WTC11 (cell line): ENCODE data around the gene CISD3. TPM values are rescaled to one million over a fixed set of nuclear protein-coding genes. Genes with fewer than 3 reads are reported as not detected.

Experiments used
- ATAC-seq: fragments of 200-7000 bp; cut with Tn5 transposase; 2 replicates; pipeline ENCODE4 v1.10.0; 2021; ENCODE audit warnings: mild to moderate bottlenecking, moderate library complexity
- CTCF ChIA-PET: fragments of 300-600 bp; sonication (Branson Sonifier 250); formaldehyde crosslinking; loops from one replicate; lab custom pipeline; 2021; ENCODE audit warnings: antibody characterized with exemption; lab: Charles Lee
- POLR2A ChIA-PET: fragments of 350-600 bp; sonication (Branson Sonifier 250); formaldehyde crosslinking; loops from one replicate; lab custom pipeline; 2021; ENCODE audit warnings: antibody characterized with exemption; lab: Charles Lee
- DNase-seq: peaks from one replicate; pipeline ENCODE4 v3.0.0; 2021; ENCODE audit warnings: low spot score
- H3K27ac Mint-ChIP-seq: 2 replicates; pipeline ENCODE4 v1.8.0; 2021; ENCODE audit warnings: mixed read lengths
- H3K27me3 Mint-ChIP-seq: 2 replicates; pipeline ENCODE4 v1.8.0; 2021; ENCODE audit warnings: low read depth, mild to moderate bottlenecking, moderate library complexity, mixed read lengths
- H3K36me3 Mint-ChIP-seq: 2 replicates; pipeline ENCODE4 v1.8.0; 2021; ENCODE audit warnings: mixed read lengths
- H3K4me1 Mint-ChIP-seq: 2 replicates; pipeline ENCODE4 v1.8.0; 2022; ENCODE audit warnings: mixed read lengths
- H3K4me3 Mint-ChIP-seq: 2 replicates; pipeline ENCODE4 v1.8.0; 2021; ENCODE audit warnings: mild to moderate bottlenecking, moderate library complexity, mixed read lengths
- H3K9me3 Mint-ChIP-seq: 2 replicates; pipeline ENCODE4 v1.8.0; 2021; ENCODE audit warnings: mixed read lengths
- EMX1 ChIP-seq: fragments of 250-450 bp; sonication (Bioruptor Pico); IDR thresholded peaks from 2 replicates; pipeline ENCODE4 v1.8.0; 2021; ENCODE audit warnings: mild to moderate bottlenecking
- GRHL2 ChIP-seq: fragments of 250-450 bp; sonication (Bioruptor Pico); IDR thresholded peaks from 2 replicates; pipeline ENCODE4 v1.8.0; 2022; ENCODE audit warnings: mild to moderate bottlenecking, moderate library complexity; ENCODE audit not compliant: insufficient replicate concordance, severe bottlenecking
- GTF2I ChIP-seq: fragments of 250-450 bp; sonication (Bioruptor Pico); conservative IDR thresholded peaks from 2 replicates; pipeline ENCODE4 v1.4.0; 2021; ENCODE audit warnings: mild to moderate bottlenecking
- OVOL2 ChIP-seq: fragments of 250-450 bp; sonication (Bioruptor Pico); IDR thresholded peaks from 2 replicates; pipeline ENCODE4 v1.9.0; 2021; ENCODE audit warnings: mild to moderate bottlenecking, borderline replicate concordance
- SP1 ChIP-seq: sonication (generic); formaldehyde crosslinking; conservative IDR thresholded peaks from 2 replicates; pipeline ENCODE4 v1.8.1; 2022; ENCODE audit warnings: missing genetic modification reagents
- ZBTB21 ChIP-seq: sonication (generic); formaldehyde crosslinking; IDR thresholded peaks from 2 replicates; pipeline ENCODE4 v1.8.1; 2023; ENCODE audit warnings: mild to moderate bottlenecking, missing genetic modification reagents, borderline replicate concordance
- ZNF121 ChIP-seq: sonication (generic); formaldehyde crosslinking; IDR thresholded peaks from 2 replicates; pipeline ENCODE4 v1.8.0; 2023; ENCODE audit warnings: missing genetic modification reagents
- ZNF138 ChIP-seq: sonication (generic); formaldehyde crosslinking; conservative IDR thresholded peaks from 2 replicates; pipeline ENCODE4 v1.8.1; 2022; ENCODE audit warnings: mild to moderate bottlenecking, moderate library complexity, missing genetic modification reagents
- total RNA-seq: library from RNA; stranded (reverse); gene quantifications from 3 replicates; pipeline ENCODE4 v1.2.3, GENCODE V29; 2021
- TF ChIP-seq, protein P1 (sequence below): fragments of 250-450 bp; sonication (Bioruptor Pico); IDR thresholded peaks from 2 replicates; pipeline ENCODE4 v1.9.0; 2021; ENCODE audit warnings: mild to moderate bottlenecking, borderline replicate concordance
- TF ChIP-seq, protein P2 (sequence below): sonication (generic); formaldehyde crosslinking; IDR thresholded peaks from 2 replicates; pipeline ENCODE4 v1.8.1; 2023; ENCODE audit warnings: mild to moderate bottlenecking, moderate library complexity, missing genetic modification reagents
- TF ChIP-seq, protein P3 (sequence below): sonication (generic); formaldehyde crosslinking; IDR thresholded peaks from 2 replicates; pipeline ENCODE4 v1.8.1; 2022; ENCODE audit warnings: mild to moderate bottlenecking, moderate library complexity, missing genetic modification reagents
- TF ChIP-seq, protein P4 (sequence below): sonication (generic); formaldehyde crosslinking; IDR thresholded peaks from 2 replicates; pipeline ENCODE4 v1.8.0; 2023; ENCODE audit warnings: mild to moderate bottlenecking, missing genetic modification reagents
- TF ChIP-seq, protein P5 (sequence below): fragments of 250-450 bp; sonication (Bioruptor Pico); IDR thresholded peaks from 2 replicates; pipeline ENCODE4 v2.1.2; 2022; ENCODE audit warnings: mild to moderate bottlenecking, moderate library complexity
- TF ChIP-seq, protein P6 (sequence below): sonication (generic); formaldehyde crosslinking; IDR thresholded peaks from 2 replicates; pipeline ENCODE4 v1.8.0; 2022; ENCODE audit warnings: mild to moderate bottlenecking, missing genetic modification reagents
- TF ChIP-seq, protein P7 (sequence below): sonication (generic); formaldehyde crosslinking; IDR thresholded peaks from 2 replicates; pipeline ENCODE4 v1.8.1; 2022; ENCODE audit warnings: missing genetic modification reagents, borderline replicate concordance
- TF ChIP-seq, protein P8 (sequence below): sonication (generic); formaldehyde crosslinking; conservative IDR thresholded peaks from 2 replicates; pipeline ENCODE4 v1.8.1; 2022; ENCODE audit warnings: mild to moderate bottlenecking, missing genetic modification reagents
- TF ChIP-seq, protein P9 (sequence below): sonication (generic); formaldehyde crosslinking; IDR thresholded peaks from 2 replicates; pipeline ENCODE4 v1.8.0; 2023; ENCODE audit warnings: missing genetic modification reagents

The CISD3 gene
- total RNA-seq, 1 experiment from 2014 or later, result 12.1 TPM

DNA sequence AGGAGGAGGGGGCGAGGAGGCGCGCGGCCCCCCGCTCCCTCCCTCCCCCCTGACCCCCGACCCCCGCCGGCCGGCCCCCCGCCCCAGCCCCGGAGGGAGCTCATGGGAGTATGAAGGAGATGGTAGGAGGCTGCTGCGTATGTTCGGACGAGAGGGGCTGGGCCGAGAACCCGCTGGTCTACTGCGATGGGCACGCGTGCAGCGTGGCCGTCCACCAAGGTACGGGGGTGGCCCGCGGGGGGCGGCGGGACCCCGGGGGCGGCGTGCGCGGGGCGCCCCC lies 24.7 kb upstream of the CISD3 start:
- ATAC-seq (no peak), DNase-seq (no peak)
- H3K36me3 Mint-ChIP-seq, result 0 out of 2 replicates have a peak, but pooled peaks cover 3% of the 10 kb centered on the region
- peaks cover 56% of the 10 kb centered on the region for H3K4me1 Mint-ChIP-seq
- POLR2A ChIA-PET, result interaction anchor here (1.1 to 4.2 kb wide), 5 partner anchors 10 to 254 kb away, joined by 3 to 15 read pairs (median 5); no protein-coding TSS in a partner anchor
- H3K9me3 Mint-ChIP-seq, result no peaks in the 10 kb centered on the region
- H3K27ac Mint-ChIP-seq, result no peak overlapping the region
- peaks cover 83% of the 10 kb centered on the region for H3K27me3 Mint-ChIP-seq
- TF ChIP-seq SP1 (CRISPR knock-in tag) (0 out of 2 replicates have a peak, but pooled peaks have one; percentile 3), GTF2I (CRISPR knock-in tag) (no peak)
- peak overlapping the region; percentile 45; the same call in 1 of the 2 replicates for H3K4me3 Mint-ChIP-seq
- CTCF ChIA-PET, result interaction anchor here (0.7 to 4.9 kb wide), 10 partner anchors 14 to 282 kb away, joined by 3 to 28 read pairs (median 6); no protein-coding TSS in a partner anchor

DNA sequence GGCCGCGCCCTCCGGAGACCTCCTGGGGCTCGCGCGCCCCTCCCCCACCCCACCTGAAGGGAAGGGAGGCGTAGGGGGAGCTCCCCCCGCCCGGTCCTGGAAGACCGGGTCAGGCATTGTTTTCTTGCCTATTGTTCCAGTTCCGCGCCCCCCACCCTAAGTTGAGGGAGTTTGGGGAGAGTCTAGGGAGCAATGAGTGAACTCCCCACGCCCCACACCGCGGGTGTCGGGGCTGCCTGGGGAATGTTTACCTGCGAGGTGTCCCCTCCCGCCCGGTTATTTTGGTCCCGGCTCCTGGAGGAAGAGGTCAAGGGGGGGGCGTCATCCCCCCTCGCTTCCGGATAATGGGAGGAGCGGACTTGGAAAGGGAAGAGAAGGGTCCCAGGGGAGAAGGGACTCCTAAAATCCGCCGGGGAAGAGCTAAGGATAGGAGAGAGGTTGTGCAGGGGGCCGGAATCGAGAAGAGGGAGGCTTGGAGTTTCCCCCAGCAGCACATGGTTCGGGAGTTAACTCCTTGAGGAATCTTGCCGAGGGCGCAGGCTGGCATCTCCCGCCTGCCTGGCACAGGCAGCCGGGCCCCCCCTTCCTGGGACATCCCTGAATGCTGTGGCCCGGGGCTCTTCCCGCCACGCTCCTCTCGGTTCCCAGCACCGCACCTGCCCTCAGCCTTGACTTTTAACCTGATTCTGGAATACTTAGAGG lies 24.2 kb upstream of the CISD3 start:
- Mint-ChIP-seq H3K9me3 (no peaks in the 10 kb centered on the region), H3K27ac (peak overlapping the region; percentile 17; the same call in 1 of the 2 replicates), H3K4me3 (peak overlapping the region; percentile 77), H3K27me3 (peaks cover 79% of the 10 kb centered on the region), H3K36me3 (0 out of 2 replicates have a peak, but pooled peaks cover 3% of the 10 kb centered on the region), H3K4me1 (peaks cover 55% of the 10 kb centered on the region)
- POLR2A ChIA-PET, result interaction anchor here (1.3 to 4.2 kb wide), 4 partner anchors 10 to 29 kb away, joined by 3 to 15 read pairs (median 6); no protein-coding TSS in a partner anchor
- peak; percentile 63 for DNase-seq
- peak; percentile 0; the same call in 1 of the 2 replicates for ATAC-seq
- CTCF ChIA-PET, result interaction anchor here (0.6 to 4.9 kb wide), 15 partner anchors 10 to 459 kb away, joined by 3 to 28 read pairs (median 5); no protein-coding TSS in a partner anchor
- TF ChIP-seq, protein P1, sequence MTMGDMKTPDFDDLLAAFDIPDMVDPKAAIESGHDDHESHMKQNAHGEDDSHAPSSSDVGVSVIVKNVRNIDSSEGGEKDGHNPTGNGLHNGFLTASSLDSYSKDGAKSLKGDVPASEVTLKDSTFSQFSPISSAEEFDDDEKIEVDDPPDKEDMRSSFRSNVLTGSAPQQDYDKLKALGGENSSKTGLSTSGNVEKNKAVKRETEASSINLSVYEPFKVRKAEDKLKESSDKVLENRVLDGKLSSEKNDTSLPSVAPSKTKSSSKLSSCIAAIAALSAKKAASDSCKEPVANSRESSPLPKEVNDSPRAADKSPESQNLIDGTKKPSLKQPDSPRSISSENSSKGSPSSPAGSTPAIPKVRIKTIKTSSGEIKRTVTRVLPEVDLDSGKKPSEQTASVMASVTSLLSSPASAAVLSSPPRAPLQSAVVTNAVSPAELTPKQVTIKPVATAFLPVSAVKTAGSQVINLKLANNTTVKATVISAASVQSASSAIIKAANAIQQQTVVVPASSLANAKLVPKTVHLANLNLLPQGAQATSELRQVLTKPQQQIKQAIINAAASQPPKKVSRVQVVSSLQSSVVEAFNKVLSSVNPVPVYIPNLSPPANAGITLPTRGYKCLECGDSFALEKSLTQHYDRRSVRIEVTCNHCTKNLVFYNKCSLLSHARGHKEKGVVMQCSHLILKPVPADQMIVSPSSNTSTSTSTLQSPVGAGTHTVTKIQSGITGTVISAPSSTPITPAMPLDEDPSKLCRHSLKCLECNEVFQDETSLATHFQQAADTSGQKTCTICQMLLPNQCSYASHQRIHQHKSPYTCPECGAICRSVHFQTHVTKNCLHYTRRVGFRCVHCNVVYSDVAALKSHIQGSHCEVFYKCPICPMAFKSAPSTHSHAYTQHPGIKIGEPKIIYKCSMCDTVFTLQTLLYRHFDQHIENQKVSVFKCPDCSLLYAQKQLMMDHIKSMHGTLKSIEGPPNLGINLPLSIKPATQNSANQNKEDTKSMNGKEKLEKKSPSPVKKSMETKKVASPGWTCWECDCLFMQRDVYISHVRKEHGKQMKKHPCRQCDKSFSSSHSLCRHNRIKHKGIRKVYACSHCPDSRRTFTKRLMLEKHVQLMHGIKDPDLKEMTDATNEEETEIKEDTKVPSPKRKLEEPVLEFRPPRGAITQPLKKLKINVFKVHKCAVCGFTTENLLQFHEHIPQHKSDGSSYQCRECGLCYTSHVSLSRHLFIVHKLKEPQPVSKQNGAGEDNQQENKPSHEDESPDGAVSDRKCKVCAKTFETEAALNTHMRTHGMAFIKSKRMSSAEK (CRISPR knock-in tag), result no peak
- no peak for TF ChIP-seq ZNF138
- TF ChIP-seq, protein P2, sequence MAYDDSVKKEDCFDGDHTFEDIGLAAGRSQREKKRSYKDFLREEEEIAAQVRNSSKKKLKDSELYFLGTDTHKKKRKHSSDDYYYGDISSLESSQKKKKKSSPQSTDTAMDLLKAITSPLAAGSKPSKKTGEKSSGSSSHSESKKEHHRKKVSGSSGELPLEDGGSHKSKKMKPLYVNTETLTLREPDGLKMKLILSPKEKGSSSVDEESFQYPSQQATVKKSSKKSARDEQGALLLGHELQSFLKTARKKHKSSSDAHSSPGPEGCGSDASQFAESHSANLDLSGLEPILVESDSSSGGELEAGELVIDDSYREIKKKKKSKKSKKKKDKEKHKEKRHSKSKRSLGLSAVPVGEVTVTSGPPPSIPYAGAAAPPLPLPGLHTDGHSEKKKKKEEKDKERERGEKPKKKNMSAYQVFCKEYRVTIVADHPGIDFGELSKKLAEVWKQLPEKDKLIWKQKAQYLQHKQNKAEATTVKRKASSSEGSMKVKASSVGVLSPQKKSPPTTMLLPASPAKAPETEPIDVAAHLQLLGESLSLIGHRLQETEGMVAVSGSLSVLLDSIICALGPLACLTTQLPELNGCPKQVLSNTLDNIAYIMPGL (CRISPR knock-in tag), result peak; percentile 40; the same call in 1 of the 2 replicates
- TF ChIP-seq, protein P3, sequence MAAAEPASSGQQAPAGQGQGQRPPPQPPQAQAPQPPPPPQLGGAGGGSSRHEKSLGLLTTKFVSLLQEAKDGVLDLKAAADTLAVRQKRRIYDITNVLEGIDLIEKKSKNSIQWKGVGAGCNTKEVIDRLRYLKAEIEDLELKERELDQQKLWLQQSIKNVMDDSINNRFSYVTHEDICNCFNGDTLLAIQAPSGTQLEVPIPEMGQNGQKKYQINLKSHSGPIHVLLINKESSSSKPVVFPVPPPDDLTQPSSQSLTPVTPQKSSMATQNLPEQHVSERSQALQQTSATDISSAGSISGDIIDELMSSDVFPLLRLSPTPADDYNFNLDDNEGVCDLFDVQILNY, result no peak
- no peak for TF ChIP-seq EMX1 (CRISPR knock-in tag)
- TF ChIP-seq, protein P4, sequence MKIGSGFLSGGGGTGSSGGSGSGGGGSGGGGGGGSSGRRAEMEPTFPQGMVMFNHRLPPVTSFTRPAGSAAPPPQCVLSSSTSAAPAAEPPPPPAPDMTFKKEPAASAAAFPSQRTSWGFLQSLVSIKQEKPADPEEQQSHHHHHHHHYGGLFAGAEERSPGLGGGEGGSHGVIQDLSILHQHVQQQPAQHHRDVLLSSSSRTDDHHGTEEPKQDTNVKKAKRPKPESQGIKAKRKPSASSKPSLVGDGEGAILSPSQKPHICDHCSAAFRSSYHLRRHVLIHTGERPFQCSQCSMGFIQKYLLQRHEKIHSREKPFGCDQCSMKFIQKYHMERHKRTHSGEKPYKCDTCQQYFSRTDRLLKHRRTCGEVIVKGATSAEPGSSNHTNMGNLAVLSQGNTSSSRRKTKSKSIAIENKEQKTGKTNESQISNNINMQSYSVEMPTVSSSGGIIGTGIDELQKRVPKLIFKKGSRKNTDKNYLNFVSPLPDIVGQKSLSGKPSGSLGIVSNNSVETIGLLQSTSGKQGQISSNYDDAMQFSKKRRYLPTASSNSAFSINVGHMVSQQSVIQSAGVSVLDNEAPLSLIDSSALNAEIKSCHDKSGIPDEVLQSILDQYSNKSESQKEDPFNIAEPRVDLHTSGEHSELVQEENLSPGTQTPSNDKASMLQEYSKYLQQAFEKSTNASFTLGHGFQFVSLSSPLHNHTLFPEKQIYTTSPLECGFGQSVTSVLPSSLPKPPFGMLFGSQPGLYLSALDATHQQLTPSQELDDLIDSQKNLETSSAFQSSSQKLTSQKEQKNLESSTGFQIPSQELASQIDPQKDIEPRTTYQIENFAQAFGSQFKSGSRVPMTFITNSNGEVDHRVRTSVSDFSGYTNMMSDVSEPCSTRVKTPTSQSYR (CRISPR knock-in tag), result no peak
- TF ChIP-seq, protein P5, sequence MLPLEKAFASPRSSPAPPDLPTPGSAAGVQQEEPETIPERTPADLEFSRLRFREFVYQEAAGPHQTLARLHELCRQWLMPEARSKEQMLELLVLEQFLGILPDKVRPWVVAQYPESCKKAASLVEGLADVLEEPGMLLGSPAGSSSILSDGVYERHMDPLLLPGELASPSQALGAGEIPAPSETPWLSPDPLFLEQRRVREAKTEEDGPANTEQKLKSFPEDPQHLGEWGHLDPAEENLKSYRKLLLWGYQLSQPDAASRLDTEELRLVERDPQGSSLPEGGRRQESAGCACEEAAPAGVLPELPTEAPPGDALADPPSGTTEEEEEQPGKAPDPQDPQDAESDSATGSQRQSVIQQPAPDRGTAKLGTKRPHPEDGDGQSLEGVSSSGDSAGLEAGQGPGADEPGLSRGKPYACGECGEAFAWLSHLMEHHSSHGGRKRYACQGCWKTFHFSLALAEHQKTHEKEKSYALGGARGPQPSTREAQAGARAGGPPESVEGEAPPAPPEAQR (CRISPR knock-in tag), result no peak
- TF ChIP-seq, protein P6, sequence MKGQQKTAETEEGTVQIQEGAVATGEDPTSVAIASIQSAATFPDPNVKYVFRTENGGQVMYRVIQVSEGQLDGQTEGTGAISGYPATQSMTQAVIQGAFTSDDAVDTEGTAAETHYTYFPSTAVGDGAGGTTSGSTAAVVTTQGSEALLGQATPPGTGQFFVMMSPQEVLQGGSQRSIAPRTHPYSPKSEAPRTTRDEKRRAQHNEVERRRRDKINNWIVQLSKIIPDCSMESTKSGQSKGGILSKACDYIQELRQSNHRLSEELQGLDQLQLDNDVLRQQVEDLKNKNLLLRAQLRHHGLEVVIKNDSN, result no peak
- no peak for TF ChIP-seq OVOL2 (CRISPR knock-in tag)
- TF ChIP-seq, protein P7, sequence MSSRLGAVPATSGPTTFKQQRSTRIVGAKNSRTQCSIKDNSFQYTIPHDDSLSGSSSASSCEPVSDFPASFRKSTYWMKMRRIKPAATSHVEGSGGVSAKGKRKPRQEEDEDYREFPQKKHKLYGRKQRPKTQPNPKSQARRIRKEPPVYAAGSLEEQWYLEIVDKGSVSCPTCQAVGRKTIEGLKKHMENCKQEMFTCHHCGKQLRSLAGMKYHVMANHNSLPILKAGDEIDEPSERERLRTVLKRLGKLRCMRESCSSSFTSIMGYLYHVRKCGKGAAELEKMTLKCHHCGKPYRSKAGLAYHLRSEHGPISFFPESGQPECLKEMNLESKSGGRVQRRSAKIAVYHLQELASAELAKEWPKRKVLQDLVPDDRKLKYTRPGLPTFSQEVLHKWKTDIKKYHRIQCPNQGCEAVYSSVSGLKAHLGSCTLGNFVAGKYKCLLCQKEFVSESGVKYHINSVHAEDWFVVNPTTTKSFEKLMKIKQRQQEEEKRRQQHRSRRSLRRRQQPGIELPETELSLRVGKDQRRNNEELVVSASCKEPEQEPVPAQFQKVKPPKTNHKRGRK (CRISPR knock-in tag), result no peak
- TF ChIP-seq ZBTB21 (CRISPR knock-in tag), result no peak
- TF ChIP-seq GRHL2 (CRISPR knock-in tag), result no peak
- TF ChIP-seq SP1 (CRISPR knock-in tag), result 0 out of 2 replicates have a peak, but pooled peaks have one; percentile 1
- no peak for TF ChIP-seq ZNF121
- TF ChIP-seq, protein P8, sequence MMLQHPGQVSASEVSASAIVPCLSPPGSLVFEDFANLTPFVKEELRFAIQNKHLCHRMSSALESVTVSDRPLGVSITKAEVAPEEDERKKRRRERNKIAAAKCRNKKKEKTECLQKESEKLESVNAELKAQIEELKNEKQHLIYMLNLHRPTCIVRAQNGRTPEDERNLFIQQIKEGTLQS (CRISPR knock-in tag), result no peak
- TF ChIP-seq, protein P9, sequence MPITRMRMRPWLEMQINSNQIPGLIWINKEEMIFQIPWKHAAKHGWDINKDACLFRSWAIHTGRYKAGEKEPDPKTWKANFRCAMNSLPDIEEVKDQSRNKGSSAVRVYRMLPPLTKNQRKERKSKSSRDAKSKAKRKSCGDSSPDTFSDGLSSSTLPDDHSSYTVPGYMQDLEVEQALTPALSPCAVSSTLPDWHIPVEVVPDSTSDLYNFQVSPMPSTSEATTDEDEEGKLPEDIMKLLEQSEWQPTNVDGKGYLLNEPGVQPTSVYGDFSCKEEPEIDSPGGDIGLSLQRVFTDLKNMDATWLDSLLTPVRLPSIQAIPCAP (CRISPR knock-in tag), result no peak
